HepG2 (cell line): ENCODE measurements around the gene THOC7. TPM values are rescaled to one million over a fixed set of nuclear protein-coding genes. Genes with fewer than 3 reads are reported as not detected.

Experiments
- ARID4A ChIP-seq: sonication (generic); formaldehyde crosslinking; IDR thresholded peaks from 2 replicates; pipeline ENCODE4 v1.5.0; 2020; ENCODE audit warnings: mild to moderate bottlenecking, missing genetic modification reagents, borderline replicate concordance
- HMGXB3 ChIP-seq: sonication (generic); formaldehyde crosslinking; IDR thresholded peaks from 2 replicates; pipeline ENCODE4 v1.4.0; 2020; ENCODE audit warnings: missing genetic modification reagents, borderline replicate concordance
- MTF2 ChIP-seq: sonication (generic); formaldehyde crosslinking; IDR thresholded peaks from 2 replicates; pipeline ENCODE4 v1.5.0; 2020; ENCODE audit warnings: missing genetic modification reagents, borderline replicate concordance
- RFX3 ChIP-seq: IDR thresholded peaks from 2 replicates; pipeline ENCODE4 v1.6.1; 2016; ENCODE audit warnings: missing biosample characterization, missing genetic modification reagents
- ZBTB40 ChIP-seq, 2 experiments: fragments of 450-650 bp in 1 of 2; sonication (generic) in 1 of 2; formaldehyde crosslinking in 1 of 2; IDR thresholded peaks; 2 replicates each; pipeline versions ENCODE4 v1.6.1 to v1.8.0; 2016 to 2022; ENCODE audit warnings: antibody characterized with exemption in 1 of 2, mild to moderate bottlenecking in 1 of 2, missing genetic modification reagents in 1 of 2
- ZNF33B ChIP-seq: sonication (generic); formaldehyde crosslinking; IDR thresholded peaks from 2 replicates; pipeline ENCODE4 v1.5.1; 2020; ENCODE audit warnings: mild to moderate bottlenecking, missing genetic modification reagents
- polyA plus RNA-seq, 8 experiments: library from polyadenylated mRNA; depleted of rRNA in 3 of 8; stranded (reverse) in 7 of 8; unstranded in 1 of 8; fragments of >200 nt; fragmentation: Illumina TruSeq in 4 of 8; extraction: Trizol in 4 of 8; gene quantifications; 2 replicates each; pipeline versions ENCODE4 v1.2.1 to v1.2.3, GENCODE V29; 2011 to 2016; ENCODE audit warnings: low read depth in 4 of 8, missing spikeins in 1 of 8, mixed read lengths in 1 of 8; ENCODE audit not compliant: insufficient read depth in 1 of 8
- total RNA-seq, 5 experiments: library from RNA; depleted of rRNA; stranded (reverse); fragments of >200 nt; fragmentation: Illumina TruSeq; extraction: Trizol; gene quantifications; 2 replicates each; pipeline ENCODE4 v1.2.3, GENCODE V29; 2016; ENCODE audit warnings: low read depth in 1 of 5
- TF ChIP-seq, protein P1 (sequence below): sonication (generic); formaldehyde crosslinking; IDR thresholded peaks from 2 replicates; pipeline ENCODE4 v1.8.1; 2023; ENCODE audit warnings: mild to moderate bottlenecking, missing genetic modification reagents

THOC7 gene
- total and polyA plus RNA-seq, 2 of the 13 experiments (the other 11 are each of a cell fraction or from before 2014, with no cell fraction given) = 32.8 to 63.5 TPM

DNA sequence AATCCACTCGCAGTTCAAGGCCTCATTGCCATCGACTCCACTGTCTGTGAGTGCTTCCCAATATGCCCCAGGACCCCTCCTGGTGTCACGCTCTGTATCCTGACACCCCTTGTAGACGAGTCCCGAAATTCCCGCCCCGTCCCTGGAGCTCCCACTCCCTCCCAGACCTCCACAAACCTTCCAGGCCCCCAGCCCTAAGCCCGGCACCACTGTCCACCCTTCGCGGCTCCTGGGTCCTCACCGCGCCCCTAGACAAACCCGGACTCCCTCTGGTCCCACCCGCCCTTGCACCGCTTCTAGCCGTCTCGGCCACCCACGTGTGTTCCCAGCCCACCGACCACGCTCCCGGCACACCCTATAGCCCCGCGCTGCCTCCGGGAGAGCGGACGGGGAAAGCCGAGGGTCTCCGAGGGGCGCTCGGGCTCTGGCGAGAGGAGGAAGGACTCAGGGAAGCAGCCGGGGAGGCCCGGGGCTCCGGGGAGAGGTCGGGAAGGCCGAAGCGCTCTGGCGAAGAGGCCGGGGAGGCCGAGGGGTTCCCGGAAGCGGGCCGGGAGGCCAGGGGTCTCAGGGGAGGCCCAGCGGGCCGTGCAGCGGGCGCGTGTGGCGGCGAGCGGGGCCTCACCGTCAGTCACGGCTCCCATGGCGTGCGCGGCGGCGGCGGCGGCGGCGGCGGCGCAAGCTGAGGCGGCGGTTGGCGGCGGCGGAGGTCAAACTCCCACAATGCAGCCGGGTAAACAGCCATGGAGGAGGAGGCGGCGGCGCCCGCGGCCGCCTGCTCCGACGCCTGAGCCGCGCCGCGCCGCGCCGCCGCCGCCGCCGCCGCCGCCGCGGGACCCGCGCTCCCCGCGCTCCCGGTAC, at the start of gene THOC7, which contains the start of gene ATXN7 (continued):
- TF ChIP-seq ZBTB40 (IDR thresholded peaks at IDR 0.05) = no peak
- TF ChIP-seq ZBTB40 (CRISPR knock-in tag; IDR thresholded peaks at IDR 0.05) = no peak
- peak; percentile 33 for TF ChIP-seq ARID4A (CRISPR knock-in tag)
- no peak for TF ChIP-seq HMGXB3 (CRISPR knock-in tag)
- TF ChIP-seq ZNF33B = no peak
- no peak for TF ChIP-seq RFX3
- TF ChIP-seq MTF2 (CRISPR knock-in tag) = no peak
- TF ChIP-seq, protein P1, sequence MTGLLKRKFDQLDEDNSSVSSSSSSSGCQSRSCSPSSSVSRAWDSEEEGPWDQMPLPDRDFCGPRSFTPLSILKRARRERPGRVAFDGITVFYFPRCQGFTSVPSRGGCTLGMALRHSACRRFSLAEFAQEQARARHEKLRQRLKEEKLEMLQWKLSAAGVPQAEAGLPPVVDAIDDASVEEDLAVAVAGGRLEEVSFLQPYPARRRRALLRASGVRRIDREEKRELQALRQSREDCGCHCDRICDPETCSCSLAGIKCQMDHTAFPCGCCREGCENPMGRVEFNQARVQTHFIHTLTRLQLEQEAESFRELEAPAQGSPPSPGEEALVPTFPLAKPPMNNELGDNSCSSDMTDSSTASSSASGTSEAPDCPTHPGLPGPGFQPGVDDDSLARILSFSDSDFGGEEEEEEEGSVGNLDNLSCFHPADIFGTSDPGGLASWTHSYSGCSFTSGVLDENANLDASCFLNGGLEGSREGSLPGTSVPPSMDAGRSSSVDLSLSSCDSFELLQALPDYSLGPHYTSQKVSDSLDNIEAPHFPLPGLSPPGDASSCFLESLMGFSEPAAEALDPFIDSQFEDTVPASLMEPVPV = no peak
